ENCODE results near the gene DAAM2. TPM values are rescaled to one million over a fixed set of nuclear protein-coding genes. Genes with fewer than 3 reads are reported as not detected.

Gene DAAM2
- 1.2 and 1.4 TPM in 2 replicates for total RNA-seq

DNA sequence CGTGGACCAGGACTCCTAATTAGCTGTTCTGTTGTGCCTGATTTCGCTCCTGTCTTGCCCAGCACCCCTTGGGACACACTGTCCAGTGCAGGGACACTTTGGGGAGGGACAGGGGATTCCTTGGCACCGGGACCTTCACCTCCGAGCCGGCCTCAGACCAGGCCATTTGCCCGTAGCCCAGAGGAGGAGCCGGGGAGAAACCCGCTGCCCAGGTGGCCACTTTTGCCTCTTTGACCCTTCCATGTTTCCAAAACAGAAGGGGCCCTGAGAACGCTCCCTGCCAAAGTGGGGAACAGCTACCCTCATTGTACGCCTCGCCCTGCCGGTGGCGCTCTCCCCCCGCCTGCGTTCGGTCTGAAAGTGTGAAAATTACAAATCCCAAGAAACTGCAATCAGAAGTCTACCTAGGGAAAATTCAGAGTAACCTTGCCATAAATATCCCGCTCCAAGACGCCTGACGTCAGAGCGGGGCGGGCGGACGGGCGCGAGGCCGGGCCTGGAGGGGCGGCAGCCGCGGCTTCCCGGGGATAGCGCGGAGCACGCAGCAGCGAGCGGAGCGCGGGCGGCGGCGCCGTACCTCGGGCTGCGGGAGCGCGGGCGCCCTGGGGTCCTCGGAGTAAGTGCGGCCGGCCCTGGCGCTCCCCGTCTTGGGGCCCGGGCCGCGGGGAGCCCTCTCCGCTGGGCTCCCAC lies at the start of gene DAAM2:
DAAM2 (plus strand) TSS at position 527 of the 690 bp plus-strand sequence. CDS start 63,927 bp downstream, outside the sequence.

DNA sequence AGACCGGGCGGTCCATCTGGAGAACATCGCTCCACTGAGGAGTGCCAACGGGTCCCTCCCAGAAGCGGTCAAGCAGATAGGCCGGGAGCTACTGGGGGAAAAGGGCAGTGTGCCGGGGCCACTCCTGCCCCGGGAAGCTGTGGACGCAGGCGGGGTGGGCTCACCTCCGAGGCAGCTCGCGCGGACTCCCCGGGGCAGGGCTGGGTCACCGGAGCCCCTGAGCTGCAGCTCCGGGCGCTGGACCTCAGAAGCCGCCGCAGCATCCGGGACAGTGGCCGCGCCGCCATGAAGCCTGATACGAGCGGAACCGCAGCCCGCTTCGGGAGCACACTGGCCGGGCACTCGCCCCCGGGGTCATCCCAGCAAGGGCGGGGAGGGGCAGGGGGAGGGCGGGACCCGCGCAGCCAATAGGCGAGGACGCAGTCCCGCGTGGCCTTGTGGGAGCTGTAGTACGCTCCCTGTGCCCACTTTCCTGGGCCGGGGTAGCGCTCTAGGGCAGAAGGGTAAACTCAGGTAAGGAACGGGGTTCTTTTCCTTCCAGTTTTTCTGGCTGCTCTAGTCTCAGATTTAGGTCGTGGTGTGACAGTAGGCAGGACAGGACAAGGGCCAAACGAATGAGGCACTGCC lies 142.1 kb downstream of the DAAM2 start, which contains the start of gene MOCS1:
MOCS1 (minus strand) TSS at position 332 of the 627 bp plus-strand sequence; CDS start at position 287, 45 bp downstream.

Other genes starting within 250 kb of the DAAM2 start
- 0.30 and 0.55 TPM in 2 replicates for gene KIF6, start 67.0 kb upstream of the DAAM2 start, total RNA-seq
- 11.0 and 14.3 TPM in 2 replicates for gene MOCS1, start 142.1 kb downstream of the DAAM2 start, total RNA-seq